ENCODE data around the gene OGFOD3. TPM values are rescaled to one million over a fixed set of nuclear protein-coding genes. Genes with fewer than 3 reads are reported as not detected.

OGFOD3 gene
- total and polyA plus RNA-seq, 9 of the 15 experiments (the other 6 are each of a cell fraction or from before 2014, with no cell fraction given), result 0.69 to 44.7 (median 18.9) TPM

DNA sequence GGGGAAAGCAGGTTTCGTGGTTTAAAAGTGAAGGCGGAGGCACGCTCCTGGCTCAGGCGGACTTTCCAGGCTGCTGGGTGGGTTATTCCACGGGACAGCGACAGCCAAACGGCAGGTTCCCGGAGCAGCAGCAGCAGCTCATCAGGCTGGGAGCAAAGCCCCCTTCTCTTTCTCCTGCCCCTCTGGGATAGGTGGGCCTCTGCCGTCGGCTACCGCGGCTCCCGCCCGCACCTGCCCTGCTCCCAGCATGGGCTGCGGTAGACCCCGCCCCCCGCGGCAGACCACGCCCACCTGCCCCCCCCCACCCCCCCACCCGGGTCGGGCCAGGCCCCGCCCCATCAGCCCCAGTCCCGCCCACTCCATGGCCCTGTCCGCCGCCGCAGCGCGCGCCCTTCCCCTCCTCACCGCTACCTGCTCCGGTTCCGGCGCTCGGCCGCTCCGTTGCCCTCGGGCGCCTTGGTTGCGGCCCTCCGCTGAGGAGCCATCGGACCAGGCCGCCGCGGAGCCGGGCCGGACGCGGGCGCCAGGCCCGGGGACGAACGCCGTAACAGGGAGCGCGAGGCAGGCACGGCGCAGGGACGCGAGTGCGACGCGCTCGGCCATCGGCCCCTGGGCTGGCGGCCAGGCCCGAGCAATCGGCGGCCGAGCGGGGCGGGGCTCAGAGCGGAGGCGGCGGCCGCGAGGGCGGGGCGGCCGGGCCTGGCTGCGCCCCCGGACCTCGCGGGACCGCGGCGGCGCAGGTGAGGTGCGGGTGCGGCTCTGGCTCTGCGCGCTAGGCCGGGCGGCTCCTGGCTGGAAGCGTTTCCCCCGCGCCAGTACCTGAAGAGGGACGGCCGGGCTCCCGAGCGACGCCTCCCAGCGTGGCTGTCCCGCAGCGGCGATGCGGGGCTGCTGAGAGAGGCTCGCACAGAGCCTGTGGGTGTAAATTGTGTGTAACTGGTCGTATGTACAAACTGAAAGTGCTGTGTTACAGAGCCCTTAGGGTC lies at the start of gene OGFOD3, which contains the start of gene HEXD (continued):
- no peak for TF ChIP-seq ZBTB33 (CRISPR knock-in tag; IDR thresholded peaks at IDR 0.05)
- no peak for TF ChIP-seq ZNF830 (CRISPR knock-in tag; IDR thresholded peaks at IDR 0.05)
- TF ChIP-seq ZNF124 (CRISPR knock-in tag; IDR thresholded peaks at IDR 0.05), result no peak
- no peak for TF ChIP-seq EWSR1 (IDR thresholded peaks at IDR 0.05; ENCODE audit: borderline replicate concordance, low read depth, partially characterized antibody)
- no peak for TF ChIP-seq TCFL5 (CRISPR knock-in tag; conservative IDR thresholded peaks at IDR 0.05)
- TF ChIP-seq EZH2 (IDR thresholded peaks at IDR 0.05; ENCODE audit: borderline replicate concordance, low read depth, low read length), result no peak
- TF ChIP-seq GTF3C2 (IDR thresholded peaks at IDR 0.05; ENCODE audit: borderline replicate concordance, extremely low read depth, insufficient read length), result no peak
- no peak for TF ChIP-seq BRCA1 (IDR thresholded peaks at IDR 0.05)
- TF ChIP-seq BRCA1 (CRISPR knock-in tag; IDR thresholded peaks at IDR 0.05), result no peak
- TF ChIP-seq, protein P1, sequence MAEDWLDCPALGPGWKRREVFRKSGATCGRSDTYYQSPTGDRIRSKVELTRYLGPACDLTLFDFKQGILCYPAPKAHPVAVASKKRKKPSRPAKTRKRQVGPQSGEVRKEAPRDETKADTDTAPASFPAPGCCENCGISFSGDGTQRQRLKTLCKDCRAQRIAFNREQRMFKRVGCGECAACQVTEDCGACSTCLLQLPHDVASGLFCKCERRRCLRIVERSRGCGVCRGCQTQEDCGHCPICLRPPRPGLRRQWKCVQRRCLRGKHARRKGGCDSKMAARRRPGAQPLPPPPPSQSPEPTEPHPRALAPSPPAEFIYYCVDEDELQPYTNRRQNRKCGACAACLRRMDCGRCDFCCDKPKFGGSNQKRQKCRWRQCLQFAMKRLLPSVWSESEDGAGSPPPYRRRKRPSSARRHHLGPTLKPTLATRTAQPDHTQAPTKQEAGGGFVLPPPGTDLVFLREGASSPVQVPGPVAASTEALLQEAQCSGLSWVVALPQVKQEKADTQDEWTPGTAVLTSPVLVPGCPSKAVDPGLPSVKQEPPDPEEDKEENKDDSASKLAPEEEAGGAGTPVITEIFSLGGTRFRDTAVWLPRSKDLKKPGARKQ (CRISPR knock-in tag; IDR thresholded peaks at IDR 0.05), result no peak
- TF ChIP-seq, protein P2, sequence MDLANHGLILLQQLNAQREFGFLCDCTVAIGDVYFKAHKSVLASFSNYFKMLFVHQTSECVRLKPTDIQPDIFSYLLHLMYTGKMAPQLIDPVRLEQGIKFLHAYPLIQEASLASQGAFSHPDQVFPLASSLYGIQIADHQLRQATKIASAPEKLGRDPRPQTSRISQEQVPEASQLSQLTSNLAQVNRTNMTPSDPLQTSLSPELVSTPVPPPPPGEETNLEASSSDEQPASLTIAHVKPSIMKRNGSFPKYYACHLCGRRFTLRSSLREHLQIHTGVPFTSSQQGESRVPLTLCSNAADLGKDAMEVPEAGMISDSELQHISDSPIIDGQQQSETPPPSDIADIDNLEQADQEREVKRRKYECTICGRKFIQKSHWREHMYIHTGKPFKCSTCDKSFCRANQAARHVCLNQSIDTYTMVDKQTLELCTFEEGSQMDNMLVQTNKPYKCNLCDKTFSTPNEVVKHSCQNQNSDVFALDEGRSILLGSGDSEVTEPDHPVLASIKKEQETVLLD (IDR thresholded peaks at IDR 0.05), result no peak
- TF ChIP-seq CREM (IDR thresholded peaks at IDR 0.05; ENCODE audit: low read depth), result peak; percentile 79
- TF ChIP-seq ZBTB26 (CRISPR knock-in tag; IDR thresholded peaks at IDR 0.05), result no peak
- peak; percentile 78; the same call in 1 of the 2 replicates for TF ChIP-seq XRCC5 (IDR thresholded peaks at IDR 0.05; ENCODE audit: low read depth, low read length)
